ENCODE measurements around the gene TRAPPC14.
"Not testable (repeated sequence)": the region's sequence is repeated elsewhere in the genome, so short reads cannot be mapped to it uniquely, and the experiment has no call there.

The TRAPPC14 gene

DNA sequence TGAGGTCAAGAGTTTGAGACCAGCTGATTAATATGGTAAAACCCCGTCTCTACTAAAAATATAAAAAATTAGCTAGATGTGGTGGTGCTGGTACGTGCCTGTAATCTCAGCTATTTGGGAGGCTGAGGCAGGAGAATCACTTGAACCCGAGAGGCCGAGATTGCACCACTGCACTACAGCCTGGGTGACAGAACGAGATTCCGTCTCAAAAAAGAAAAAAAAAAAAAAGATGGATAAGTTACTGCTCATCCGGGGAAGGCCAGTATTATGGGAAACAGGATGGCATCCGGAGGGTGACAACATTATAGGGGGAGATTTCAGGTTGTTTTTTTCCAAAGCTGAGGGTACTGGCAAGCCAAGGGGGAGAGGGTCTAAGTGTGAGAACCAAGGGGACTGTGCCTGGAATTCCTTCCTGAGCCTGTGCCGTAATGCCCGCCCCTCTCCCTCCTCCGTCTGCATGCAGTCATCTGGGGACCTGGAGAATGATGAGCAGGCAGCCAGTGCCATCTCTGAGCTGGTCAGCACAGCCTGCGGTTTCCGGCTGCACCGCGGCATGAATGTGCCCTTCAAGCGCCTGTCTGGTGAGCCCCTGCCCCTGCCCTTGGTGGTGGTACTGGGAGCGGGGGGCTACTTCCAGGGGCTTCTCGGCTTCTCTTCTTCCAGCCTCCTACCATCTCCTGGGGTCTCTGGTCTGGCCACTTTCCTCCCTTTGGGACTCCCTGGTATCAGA, 5.4 kb downstream of the TRAPPC14 start:
- Mint-ChIP-seq H3K36me3 (ENCODE audit: low read depth) (peaks cover 36% of the 10 kb centered on the region), H3K27me3 (peaks cover 1% of the 10 kb centered on the region), H3K27ac (peak overlapping the region; percentile 71), H3K9me3 (no peaks in the 10 kb centered on the region), H3K4me1 (peaks cover 54% of the 10 kb centered on the region), H3K4me3 (no peak overlapping the region)
- DNase-seq, result no peak
- ATAC-seq, result no peak

DNA sequence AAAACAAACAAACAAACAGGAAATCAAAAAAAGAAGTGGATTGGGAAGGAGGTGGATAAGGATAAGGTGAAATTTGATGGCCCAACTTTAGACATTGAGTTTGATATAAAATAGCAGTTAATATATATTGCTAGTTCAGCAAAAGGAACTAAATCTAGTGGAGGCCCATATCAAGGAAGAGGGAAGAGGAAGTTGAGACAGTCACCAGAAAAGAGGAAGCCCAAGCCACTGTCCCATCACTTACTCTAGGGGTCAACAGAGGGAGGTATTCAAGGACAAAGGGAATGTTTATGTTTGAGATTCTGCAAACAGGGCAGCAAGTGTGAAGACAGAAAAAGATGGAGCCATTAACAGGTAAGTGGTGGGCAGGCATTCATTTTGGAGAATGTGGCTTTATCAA, 6.1 kb downstream of the TRAPPC14 start:
- Mint-ChIP-seq H3K36me3 (ENCODE audit: low read depth) (peaks cover 33% of the 10 kb centered on the region), H3K4me3 (peak overlapping the region; percentile 20), H3K9me3 (no peaks in the 10 kb centered on the region), H3K27me3 (peaks cover 1% of the 10 kb centered on the region), H3K4me1 (peaks cover 54% of the 10 kb centered on the region), H3K27ac (peak overlapping the region; percentile 71)
- DNase-seq, result no peak
- no peak for ATAC-seq

GRCh38 chr7:100148559-100149328, 9.8 kb downstream of the TRAPPC14 start, which contains the start of gene LAMTOR4:
Gene LAMTOR4 (plus strand): TSS chr7:100148918. CDS start chr7:100148973, 55 bp downstream.
- peak; percentile 98 for ATAC-seq
- Mint-ChIP-seq H3K36me3 (ENCODE audit: low read depth) (peaks cover 19% of the 10 kb centered on the region), H3K27ac (peak within 1 kb of the TSS; percentile 96), H3K27me3 (peaks cover 1% of the 10 kb centered on the region), H3K4me3 (peak within 1 kb of the TSS; percentile 97), H3K9me3 (no peaks in the 10 kb centered on the region), H3K4me1 (peaks cover 35% of the 10 kb centered on the region)
- peak; percentile 96 for DNase-seq

- H3K36me3 Mint-ChIP-seq (ENCODE audit: low read depth), result peaks cover 19% of the 10 kb centered on the region
- H3K4me3 Mint-ChIP-seq, result peak overlapping the region; percentile 97
Observed at GRCh38 chr7:100148225-100148558, 10.3 kb downstream of the TRAPPC14 start.

DNA sequence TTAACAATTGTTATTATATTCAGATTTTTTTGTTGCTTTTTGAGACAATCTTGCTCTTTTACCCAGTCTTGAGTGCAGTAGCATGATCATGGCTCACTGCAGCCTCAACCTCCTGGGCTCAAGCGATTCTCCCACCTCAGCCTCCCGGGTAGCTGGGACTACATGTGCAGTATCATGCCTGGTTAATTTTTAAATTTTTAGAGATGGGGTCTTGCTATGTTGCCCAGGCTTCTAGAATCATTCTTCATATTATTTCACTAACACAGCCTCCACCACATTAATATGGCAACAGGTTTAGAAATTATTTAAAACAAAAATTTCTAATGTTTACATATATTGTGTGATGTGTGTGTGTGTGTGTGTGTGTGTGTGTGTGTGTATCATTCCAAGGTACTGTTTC, 11.2 kb downstream of the TRAPPC14 start:
- Mint-ChIP-seq H3K27me3 (peaks cover 1% of the 10 kb centered on the region), H3K9me3 (no peaks in the 10 kb centered on the region), H3K4me3 (no peak overlapping the region), H3K4me1 (peaks cover 29% of the 10 kb centered on the region), H3K36me3 (ENCODE audit: low read depth) (peaks cover 12% of the 10 kb centered on the region), H3K27ac (no peak overlapping the region)
- DNase-seq (no peak), ATAC-seq (no peak)

More at GRCh38 chr7:100148225-100148558, 10.3 kb downstream of the TRAPPC14 start:
- Mint-ChIP-seq H3K27ac (peak overlapping the region; percentile 96), H3K9me3 (no peaks in the 10 kb centered on the region), H3K27me3 (peaks cover 1% of the 10 kb centered on the region), H3K4me1 (peaks cover 33% of the 10 kb centered on the region)
- peak; percentile 1 for ATAC-seq
- DNase-seq, result no peak

DNA sequence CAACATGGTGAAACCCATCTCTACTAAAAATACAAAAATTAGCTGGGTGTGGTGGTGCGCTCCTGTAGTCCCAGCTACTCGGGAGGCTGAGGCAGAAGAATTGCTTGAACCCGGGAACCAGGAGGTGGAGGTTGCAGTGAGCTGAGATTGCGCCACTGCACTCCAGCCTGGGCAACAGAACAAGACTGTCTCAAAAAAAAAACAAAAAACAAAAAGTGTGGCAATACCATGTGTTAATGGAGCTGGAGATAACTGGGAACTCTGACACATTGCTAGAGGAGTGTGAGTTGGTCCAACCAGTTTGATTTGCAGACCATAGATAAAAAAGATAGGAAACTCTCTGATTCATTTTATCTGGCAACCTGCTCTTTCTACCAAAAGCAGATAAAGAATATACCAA, 12.2 kb downstream of the TRAPPC14 start:
- DNase-seq; H3K36me3 Mint-ChIP-seq (ENCODE audit: low read depth); ATAC-seq; H3K27ac Mint-ChIP-seq; H3K27me3 Mint-ChIP-seq; H3K9me3 Mint-ChIP-seq; H3K4me3 Mint-ChIP-seq: not testable (repeated sequence)
- H3K4me1 Mint-ChIP-seq, result peaks cover 25% of the 10 kb centered on the region

- DNase-seq (no peak), ATAC-seq (no peak)
- Mint-ChIP-seq H3K27ac (no peak overlapping the region), H3K9me3 (no peaks in the 10 kb centered on the region), H3K27me3 (no peaks in the 10 kb centered on the region), H3K4me3 (no peak overlapping the region), H3K36me3 (ENCODE audit: low read depth) (no peaks in the 10 kb centered on the region), H3K4me1 (peaks cover 16% of the 10 kb centered on the region)
Observed at GRCh38 chr7:100142461-100142860, 16.1 kb downstream of the TRAPPC14 start.

- Mint-ChIP-seq H3K4me3 (no peak overlapping the region), H3K27me3 (no peaks in the 10 kb centered on the region), H3K27ac (no peak overlapping the region), H3K36me3 (ENCODE audit: low read depth) (no peaks in the 10 kb centered on the region), H3K9me3 (no peaks in the 10 kb centered on the region), H3K4me1 (peaks cover 16% of the 10 kb centered on the region)
- DNase-seq, result no peak
- no peak for ATAC-seq
Observed at GRCh38 chr7:100141555-100141949, 17.0 kb downstream of the TRAPPC14 start.

GRCh38 chr7:100137851-100138760, 20.4 kb downstream of the TRAPPC14 start:
- Mint-ChIP-seq H3K27ac (peak overlapping the region; percentile 39), H3K27me3 (no peaks in the 10 kb centered on the region), H3K4me3 (no peak overlapping the region), H3K9me3 (no peaks in the 10 kb centered on the region), H3K36me3 (ENCODE audit: low read depth) (no peaks in the 10 kb centered on the region), H3K4me1 (peaks cover 16% of the 10 kb centered on the region)
- no peak for ATAC-seq
- DNase-seq, result no peak

- no peaks in the 10 kb centered on the region for H3K36me3 Mint-ChIP-seq (ENCODE audit: low read depth)
Observed at GRCh38 chr7:100132697-100133151, 25.8 kb downstream of the TRAPPC14 start.

GRCh38 chr7:100132126-100132525, 26.4 kb downstream of the TRAPPC14 start:
- no peak for DNase-seq
- no peak overlapping the region for H3K4me3 Mint-ChIP-seq
- H3K27me3 Mint-ChIP-seq, result no peaks in the 10 kb centered on the region
- no peak for ATAC-seq
- no peak overlapping the region for H3K27ac Mint-ChIP-seq
- H3K4me1 Mint-ChIP-seq, result peaks cover 21% of the 10 kb centered on the region
- no peaks in the 10 kb centered on the region for H3K9me3 Mint-ChIP-seq
- H3K36me3 Mint-ChIP-seq (ENCODE audit: low read depth), result no peaks in the 10 kb centered on the region

More at GRCh38 chr7:100132697-100133151, 25.8 kb downstream of the TRAPPC14 start:
- Mint-ChIP-seq H3K27me3 (no peaks in the 10 kb centered on the region), H3K9me3 (no peaks in the 10 kb centered on the region), H3K27ac (no peak overlapping the region), H3K4me3 (no peak overlapping the region), H3K4me1 (peaks cover 22% of the 10 kb centered on the region)
- ATAC-seq (peak; percentile 80), DNase-seq (peak; percentile 68)

- Mint-ChIP-seq H3K27me3 (no peaks in the 10 kb centered on the region), H3K9me3 (no peaks in the 10 kb centered on the region), H3K36me3 (ENCODE audit: low read depth) (peaks cover 4% of the 10 kb centered on the region), H3K4me3 (no peak overlapping the region), H3K27ac (no peak overlapping the region), H3K4me1 (peaks cover 32% of the 10 kb centered on the region)
- no peak for ATAC-seq
- DNase-seq, result peak; percentile 92
Observed at GRCh38 chr7:100130608-100131453, 27.7 kb downstream of the TRAPPC14 start.

DNA sequence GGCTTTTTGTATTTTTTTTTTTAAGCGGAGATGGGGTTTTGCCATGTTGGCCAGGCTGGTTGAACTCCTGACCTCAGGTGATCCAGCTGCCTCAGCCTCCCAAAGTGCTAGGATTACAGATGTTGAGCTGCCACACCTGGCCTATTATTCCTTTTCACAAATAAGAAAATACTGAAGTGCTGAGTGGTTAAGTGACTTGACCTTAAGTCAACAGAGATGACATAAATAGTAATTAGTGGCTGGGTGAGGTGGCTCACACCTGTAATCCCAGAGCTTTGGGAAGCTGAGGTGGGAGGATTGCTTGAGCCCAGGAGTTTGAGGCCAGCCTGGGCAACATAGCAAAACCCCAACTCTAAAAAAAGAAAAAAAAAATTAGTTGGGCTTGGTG, 28.3 kb downstream of the TRAPPC14 start:
- not testable (repeated sequence) for ATAC-seq, H3K27me3 Mint-ChIP-seq

GRCh38 chr7:100128637-100128963, 29.9 kb downstream of the TRAPPC14 start:
- Mint-ChIP-seq H3K4me1 (peaks cover 48% of the 10 kb centered on the region), H3K9me3 (no peaks in the 10 kb centered on the region), H3K27ac (no peak overlapping the region), H3K27me3 (no peaks in the 10 kb centered on the region), H3K36me3 (ENCODE audit: low read depth) (peaks cover 5% of the 10 kb centered on the region), H3K4me3 (peak overlapping the region; percentile 99)
- DNase-seq, result no peak
- ATAC-seq, result no peak

More for the DNA sequence above, 28.3 kb downstream of the TRAPPC14 start:
- peaks cover 38% of the 10 kb centered on the region for H3K4me1 Mint-ChIP-seq
- H3K27ac Mint-ChIP-seq; DNase-seq; H3K9me3 Mint-ChIP-seq; H3K4me3 Mint-ChIP-seq; H3K36me3 Mint-ChIP-seq (ENCODE audit: low read depth): not testable (repeated sequence)
